HG03558 (cell line): ENCODE measurements around the gene CDR2.
"Not testable (repeated sequence)": the region's sequence is repeated elsewhere in the genome, so short reads cannot be mapped to it uniquely, and the experiment has no call there.

Experiments
- ATAC-seq: cut with Tn5 transposase; IDR thresholded peaks from one replicate; pipeline ENCODE4 v1.9.1; 2021; ENCODE audit warnings: moderate number of reproducible peaks; ENCODE audit not compliant: unreplicated experiment; ENCODE audit errors: extremely low read depth

Gene CDR2

DNA sequence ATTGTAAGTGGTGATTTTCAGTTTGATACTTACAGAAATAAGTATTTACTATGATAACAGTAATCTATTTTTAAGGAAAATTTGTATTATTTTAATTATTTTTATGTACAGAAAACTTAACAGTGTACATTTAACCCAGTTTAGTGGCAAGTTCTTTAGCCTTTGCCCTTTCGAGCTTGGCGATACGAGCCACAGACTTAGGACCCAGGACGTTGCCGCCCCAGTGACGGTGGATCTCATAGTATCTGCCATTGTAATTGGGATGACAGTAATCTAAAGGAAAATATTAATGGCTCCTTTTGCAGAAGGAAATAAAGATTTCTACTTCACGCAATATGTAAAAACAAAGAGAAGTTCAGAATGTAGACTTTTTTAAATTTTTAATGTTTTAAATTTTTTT lies 5.2 kb upstream of the CDR2 start:
- no peak for ATAC-seq

DNA sequence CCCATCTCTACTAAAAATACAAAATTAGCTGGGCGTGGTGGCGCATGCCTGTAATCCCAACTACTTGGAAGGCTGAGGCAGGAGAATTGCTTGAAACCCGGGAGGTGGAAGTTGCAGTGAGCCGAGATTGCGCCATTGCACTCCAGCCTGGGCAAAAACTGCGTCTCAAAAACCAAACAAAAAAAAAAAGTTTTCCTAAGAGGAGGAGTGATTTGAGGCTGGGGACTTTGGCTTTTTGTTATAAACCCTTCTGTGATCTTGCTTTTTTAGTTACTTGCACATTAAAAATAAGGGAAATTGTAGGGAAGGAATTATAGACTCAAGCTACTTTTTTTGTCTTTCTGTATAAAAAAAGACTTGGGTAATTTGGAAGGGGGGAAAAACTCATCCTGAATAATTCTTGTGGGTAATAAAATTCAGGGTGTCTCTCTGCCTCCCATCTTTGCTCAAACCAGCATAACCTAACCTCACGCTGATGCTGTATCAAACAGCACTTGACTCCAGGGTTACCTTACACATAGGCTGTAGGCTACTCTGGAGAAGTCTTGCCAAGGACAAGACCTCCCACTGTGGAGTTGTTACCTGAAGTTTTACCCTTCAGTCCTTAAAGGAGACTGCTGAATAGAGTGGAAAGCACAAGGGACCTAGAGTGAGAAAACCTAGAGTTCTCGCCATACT lies 1.7 kb upstream of the CDR2 start:
- no peak for ATAC-seq

DNA sequence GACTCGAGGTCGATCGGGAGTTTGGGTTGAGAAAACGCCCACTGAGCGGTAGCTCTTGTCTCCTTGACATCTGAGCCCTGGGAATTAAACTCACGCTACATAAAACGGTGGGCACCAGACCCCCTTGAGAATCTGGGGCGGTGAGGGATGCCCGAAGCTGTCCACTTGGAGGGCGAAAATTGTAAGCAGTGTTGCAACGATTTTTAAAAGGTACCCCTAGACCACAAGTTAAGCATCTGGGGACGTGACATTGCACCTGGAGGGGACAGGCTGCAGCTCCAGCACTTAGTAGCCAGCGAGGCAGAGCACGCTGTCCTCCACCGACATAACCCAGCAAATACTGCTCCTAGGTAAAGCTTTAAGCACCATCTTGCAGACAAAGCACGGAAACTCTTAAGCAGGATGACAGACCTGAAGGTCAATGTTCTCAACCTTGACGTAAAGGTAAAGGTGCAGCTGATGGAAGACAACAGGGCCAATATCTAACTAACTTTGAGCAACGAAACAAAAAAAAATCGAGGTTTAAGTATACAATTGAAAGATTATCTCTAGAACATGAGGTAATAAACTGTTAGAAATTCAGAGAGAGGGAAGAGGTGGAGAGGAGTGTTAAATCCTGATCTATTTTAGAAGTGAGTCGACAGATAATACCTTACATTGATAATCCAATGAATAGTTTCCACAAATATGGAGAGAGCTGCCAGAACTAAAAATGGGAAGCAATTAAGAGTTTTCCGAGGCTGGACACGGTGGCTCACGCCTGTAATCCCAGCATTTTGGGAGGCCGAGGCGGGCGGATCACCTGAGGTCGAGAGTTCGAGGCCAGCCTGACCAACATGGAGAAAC lies 921 bp upstream of the CDR2 start:
- no peak for ATAC-seq

DNA sequence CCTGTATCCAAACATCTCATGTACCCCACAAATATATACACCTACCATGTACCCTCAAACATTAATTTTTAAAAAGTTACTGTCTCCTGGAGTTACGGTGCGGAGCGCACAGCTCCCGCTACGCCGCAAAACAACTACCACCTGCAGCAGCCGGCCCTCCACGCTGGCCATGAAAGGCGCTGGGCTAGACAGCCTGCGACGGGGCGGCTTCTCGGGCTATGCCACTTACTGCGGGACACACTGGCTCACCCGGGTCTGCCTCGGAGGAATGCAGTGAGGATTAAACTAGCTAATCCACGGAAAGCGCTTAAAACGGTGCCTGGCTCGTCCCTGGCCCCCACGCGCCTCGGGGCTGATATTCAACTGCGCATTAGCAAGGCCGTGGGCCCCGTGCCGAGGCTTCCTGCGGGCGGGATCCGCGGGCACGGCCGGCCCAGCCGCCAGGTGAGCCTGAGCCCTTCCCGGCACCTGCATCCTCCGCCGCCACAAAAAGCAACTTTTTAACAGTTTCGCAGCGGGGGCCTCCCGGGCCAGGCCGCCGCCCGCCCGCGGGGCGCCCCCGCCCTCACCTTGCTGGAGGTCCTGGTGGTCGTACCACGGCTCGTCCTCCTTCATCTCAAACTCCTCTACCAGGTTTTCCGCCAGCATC lies 633 bp downstream of the CDR2 start:
- peak; percentile 4 for ATAC-seq

DNA sequence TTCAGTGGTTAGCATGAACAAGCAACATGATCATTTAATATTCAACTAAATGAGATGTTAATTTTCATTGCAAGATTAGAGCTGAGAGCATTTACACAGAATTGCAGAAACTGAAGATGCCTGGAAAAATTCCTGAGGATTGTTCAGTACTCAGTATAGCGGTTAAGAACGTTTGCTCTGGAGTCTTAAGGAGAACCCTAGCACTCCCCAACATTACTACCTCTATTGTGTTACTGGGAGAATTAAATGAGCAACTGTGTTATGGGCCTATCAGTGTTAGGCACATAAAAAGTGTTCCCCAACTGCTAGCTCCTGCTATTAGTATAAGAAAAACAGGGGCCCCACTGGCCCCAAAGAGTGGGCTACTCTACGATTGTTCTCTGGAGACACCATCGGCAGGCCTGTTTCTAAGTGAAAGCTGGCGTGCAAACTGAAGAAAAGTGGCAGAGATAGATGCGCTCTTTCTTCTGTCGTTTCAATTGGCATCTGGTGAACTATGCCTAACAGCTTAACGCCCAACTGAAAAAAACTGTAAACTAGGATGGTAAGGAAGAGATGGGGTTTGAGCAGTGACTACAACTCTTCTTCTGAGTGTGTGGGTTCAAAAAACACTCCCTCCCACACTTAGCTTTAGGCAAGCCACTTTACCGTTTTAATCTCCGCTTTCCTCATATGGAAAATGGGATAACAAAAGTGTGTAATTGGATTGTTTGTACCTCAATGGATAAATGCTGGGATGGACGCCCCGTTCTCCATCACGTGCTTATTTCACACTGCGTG lies 1.3 kb downstream of the CDR2 start:
- ATAC-seq, result no peak

DNA sequence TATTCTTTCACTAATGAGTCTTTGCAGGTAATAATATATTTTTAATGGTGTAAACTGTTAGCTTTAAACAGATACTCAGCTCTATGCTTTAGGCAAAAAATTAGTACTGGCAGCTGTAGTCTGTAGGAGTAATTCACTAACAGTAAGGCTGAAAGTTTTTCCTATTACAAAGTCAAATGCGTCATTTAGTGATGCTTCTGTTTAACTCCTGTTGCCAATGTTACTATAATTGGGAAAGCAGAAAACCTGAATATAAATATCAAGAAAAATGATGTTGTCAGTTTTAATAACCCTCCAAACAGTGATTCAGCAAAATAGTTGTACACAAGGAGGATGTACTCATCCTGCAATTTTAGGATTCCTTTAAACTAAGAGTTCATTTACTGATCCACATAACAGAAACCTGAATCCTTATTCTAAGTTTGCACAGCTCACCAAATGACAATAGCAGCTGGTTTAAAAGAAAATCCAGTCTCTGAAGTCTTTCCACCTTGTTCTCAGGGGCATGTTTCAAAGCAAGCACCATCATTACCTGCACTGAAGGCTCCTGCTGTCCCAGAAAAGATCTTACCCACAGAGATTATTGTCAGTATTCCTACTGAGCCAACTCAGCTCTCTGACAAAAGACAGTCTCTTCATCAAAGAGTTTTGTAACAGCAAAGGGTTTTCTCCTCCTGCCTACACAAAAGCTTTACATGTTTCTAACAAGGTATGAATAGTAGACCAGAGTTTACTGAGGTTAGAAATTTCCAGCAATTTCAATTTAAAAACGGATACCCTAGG lies 4.2 kb downstream of the CDR2 start:
- ATAC-seq, result no peak

DNA sequence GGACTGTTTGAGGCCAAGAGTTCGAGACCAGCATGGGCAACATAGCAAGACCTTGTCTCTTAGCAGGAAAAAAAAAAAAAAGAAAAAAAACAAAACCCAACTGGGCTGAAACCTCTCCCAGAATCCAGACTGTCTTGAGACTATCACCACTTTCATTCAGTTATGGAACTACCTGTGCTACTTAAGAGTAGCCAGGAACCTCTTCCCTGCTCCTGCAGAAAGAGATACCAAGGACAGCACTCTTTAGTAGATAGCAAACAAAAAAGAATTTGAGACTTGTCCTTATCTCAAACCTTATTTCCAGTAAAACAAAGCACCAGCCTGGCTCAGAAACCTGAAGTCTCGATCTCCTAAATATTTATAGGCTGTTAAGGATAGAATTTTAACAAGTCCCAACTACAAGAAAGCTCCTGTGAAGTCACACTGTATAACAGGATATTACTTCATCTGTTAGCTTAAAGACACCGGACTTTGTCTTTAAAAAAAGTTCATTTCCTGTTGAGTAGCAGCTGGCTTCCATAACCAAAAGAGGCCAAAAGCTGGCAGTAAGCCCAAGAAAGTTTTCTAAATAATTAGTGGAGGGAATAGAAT lies 5.1 kb downstream of the CDR2 start:
- no peak for ATAC-seq

DNA sequence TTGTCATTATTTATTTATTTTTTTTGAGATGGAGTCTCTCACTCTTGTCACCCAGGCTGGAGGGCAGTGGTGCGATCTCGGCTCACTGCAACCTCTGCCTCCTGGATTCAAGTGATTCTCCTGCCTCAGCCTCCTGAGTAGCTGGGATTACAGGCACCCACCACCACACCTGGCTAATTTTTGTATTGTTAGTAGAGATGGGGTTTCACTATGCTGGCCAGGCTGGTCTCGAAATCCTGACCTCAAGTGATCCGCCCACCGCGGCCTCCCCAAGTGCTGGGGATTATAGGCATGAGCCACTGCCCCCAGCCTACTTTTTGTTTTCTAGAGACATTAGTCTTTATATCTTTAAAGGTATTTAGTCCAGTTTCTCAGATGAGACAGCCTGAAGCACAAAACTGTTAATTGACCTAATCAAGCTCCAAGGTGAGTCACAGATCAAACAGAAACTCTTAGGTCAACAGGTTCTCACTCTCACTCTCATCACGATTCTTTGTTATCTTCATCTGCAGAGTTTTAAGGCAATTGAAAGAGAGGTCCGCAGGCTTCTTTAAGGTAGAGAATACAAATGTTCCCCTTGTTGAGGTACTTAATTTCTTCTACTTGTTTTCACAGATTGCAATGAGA lies 6.1 kb downstream of the CDR2 start:
- not testable (repeated sequence) for ATAC-seq

DNA sequence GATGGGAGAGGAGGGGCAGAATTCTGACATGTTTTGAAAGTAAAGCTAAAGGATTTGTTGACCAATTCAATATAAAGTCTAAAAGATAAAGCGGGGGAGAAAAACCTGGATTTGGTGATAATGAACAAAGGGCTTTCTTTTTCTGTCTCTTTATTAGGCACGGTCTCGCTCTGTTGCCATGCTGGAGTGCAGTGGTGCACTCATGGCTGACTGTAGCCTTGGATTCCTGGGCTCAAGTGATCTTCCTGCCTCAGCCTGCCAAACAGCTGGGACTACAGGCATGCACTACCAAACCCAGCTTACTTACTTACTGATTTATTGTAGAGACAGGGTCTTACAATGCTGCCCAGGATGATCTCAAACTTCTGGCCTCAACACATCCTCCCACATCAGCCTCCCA lies 7.5 kb downstream of the CDR2 start:
- no peak for ATAC-seq

DNA sequence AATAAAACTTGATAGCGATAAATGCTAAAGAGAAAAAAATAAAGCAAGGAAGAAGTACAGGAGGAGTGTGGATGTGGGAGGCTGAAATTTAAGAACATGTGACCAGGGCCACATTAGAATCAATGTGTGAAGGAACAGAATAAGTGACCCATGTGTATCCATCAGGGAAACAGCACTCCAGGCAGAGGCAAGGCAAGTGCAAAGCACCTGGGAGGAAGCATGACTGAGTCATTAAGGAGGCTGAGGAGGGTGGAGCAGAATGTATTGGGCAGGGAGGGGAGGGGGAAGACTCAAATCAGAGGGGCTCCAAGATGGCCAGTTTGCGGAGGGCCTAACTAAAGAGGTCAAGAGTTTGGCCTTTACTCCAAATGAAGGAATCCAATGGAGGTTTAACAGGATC lies 8.0 kb downstream of the CDR2 start:
- no peak for ATAC-seq

DNA sequence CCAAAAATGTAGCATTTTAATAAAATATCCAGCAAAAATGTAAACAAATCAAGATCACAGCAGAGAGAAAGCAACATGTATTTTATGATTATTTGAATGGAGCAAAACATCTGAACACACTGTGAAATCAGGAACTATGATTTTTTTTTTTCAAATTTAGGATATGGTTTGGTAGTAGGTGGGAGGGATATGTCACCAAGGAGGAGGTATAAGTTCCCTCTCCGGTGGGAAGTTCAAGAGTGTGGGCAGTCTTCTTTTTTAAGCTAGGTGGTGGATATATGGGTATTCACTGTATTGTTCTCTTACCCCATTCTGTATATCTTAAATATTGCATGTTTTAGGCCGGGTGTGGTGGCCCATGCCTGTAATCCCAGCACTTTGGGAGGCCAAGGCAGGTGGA lies 10.2 kb downstream of the CDR2 start:
- no peak for ATAC-seq

DNA sequence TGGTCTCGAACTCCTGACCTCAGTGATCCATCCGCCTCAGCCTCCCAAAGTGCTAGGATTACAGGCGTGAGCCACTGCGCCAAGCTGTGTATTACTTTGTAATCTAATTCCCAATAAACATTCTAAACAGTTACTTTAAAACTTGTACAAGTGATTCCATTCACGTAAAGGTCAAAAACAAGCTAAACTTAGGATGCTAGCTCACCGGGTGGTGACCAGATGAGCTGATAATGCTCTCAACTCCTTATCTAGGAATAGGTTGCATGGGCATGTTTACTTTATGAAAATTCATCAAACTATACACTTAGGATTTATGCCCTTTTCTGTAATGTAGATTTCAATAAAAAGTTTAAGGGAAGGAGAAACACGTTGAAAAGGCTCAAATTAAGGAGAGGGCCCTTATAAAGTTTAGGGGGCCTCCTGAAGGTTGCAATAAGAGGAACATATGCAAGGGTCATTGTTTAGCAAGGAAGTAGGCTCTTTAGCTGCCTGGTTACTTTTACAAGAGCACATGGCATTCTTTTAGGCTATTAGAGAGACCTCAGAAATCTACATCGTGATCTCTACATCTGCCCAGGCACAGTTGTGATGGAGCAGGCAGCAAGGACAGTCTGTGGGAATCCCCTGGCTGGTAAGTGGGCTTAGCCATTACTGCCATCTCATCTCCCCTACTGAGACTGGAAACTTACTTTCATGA lies 13.3 kb downstream of the CDR2 start:
- no peak for ATAC-seq

DNA sequence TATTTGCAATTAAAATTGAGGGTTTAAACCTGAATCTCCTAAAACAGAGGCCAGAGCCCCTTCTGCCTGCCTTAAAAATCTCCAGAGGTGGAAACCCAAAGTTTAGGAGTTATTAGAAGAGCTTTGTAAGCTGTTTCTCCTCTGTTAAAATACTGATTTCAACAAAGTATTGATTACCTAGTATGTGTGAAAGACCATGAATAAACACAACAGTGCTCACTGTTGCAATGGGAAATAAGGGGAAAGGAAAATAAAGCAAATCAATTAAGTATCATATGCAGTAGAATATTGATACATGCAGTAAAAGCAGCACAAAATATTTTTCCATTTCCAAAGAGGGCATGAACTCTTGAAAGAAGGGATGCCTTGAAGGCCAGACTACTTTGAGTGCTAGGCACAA lies 14.7 kb downstream of the CDR2 start:
- ATAC-seq, result no peak

DNA sequence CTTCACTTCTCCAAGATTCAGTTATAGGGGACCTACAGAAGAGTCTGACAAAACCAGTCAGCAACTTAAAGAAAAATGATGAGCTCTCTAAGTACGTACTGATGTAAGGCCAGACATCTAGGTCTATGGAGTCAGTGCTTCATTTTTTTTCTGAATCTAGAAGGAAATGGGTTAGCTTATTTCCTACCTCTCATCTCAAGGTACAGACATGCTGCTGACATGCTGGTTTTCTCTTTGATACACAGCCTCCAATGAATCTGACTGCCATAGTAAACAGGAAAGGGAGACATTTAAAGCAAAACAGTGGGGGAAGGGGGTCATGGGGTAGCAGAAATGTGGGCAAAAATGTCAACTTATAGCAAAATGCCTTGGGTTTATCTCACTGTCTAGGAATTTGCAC lies 16.4 kb downstream of the CDR2 start:
- no peak for ATAC-seq

DNA sequence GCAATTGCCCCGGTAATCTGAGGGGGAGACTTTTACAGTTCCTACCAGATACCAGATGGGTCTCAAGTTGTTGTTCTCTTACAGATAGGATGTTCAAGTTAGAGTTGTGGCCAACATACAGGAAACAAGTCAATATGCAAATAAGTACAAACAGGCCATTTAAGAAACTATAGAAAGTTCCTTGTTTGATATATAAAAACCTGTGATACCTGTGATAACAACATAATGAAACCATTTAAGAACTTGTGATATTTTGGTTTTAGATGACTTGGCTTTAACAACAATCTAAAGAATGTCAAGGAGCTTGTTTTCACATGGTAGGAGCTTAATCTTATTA lies 16.8 kb downstream of the CDR2 start:
- no peak for ATAC-seq

DNA sequence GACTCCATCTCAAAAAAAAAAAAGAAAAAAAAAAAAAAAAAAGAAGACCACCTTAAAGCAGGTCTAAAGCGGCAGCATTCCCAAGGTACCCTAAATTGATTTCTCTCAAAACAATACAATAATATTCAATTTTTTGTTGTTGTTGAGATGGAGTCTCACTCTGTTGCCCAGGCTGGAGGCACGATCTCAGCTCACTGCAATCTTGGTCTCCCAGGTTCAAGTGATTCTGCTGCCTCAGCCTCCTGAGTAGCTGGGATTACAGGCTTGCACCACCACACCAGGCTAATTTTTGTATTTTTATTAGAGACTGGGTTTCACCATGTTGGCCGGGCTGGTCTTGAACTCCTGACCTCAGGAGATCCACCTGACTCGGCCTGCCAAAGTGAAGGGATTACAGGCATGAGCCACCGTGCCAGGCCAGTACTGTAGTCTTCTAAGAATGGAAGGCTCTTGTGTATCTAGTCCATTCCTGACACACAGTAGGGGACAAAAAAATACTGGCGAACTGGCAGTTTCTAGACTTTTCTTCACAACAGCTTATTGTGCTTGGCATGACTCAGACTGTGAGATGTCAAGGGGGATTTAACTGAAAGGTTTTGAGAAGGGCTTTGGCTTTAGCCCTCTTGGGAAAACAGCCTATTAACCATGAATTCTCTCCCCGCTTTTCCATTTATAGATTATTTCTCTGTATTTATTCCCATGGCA lies 17.3 kb downstream of the CDR2 start:
- ATAC-seq, result no peak

DNA sequence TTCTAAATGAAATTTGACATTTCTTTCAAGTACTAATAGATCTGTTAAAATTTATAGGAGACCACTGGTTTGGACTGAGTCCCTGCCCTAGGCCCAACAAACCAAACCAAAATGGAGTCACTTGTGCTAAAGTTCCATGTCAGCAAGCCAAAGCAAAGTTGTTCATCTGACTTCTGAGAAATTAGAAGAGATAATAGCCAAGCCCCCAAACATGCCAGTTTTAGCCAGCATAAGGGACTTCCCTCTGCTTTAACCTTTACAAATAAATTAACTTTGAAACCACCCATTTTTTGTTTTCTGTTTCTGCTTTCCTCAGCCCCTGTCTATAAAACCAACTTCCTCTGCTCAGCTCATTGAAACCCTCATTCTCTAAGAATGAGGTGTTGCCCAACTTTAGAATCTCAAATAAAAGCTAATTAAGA lies 18.9 kb downstream of the CDR2 start:
- no peak for ATAC-seq

DNA sequence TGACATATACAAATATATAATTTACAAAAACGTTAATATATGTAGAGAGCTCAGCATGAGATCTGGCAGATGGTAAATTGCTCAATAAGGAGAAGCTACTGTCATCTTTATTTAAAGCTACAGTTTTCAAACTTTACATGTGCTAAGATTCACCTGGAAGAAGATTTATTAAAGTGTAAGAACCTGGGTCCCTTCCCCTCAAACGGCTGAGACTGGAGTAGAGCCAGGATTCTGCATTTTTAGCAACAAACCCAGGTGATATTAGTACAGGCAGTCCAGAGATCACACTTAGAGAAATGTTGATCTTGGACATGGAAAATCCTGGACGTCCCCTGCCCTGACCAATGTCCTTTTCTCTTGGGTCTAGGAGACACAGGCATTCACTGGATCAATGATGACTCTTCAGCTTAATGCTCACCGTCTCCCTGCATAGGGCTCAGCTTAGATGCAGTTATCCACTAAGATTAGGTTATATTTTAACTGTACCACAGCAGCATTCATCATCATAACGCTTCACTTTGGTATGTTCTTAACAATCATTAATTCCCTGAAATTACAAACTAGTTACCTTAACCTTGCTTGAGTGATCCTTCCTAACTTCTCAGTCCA lies 20.4 kb downstream of the CDR2 start:
- no peak for ATAC-seq
